ENCODE data around the gene CIB4.

CIB4 gene

GRCh38 chr2:26630235-26630634 lies 10.9 kb downstream of the CIB4 start:
- TF ChIP-seq, protein P1, sequence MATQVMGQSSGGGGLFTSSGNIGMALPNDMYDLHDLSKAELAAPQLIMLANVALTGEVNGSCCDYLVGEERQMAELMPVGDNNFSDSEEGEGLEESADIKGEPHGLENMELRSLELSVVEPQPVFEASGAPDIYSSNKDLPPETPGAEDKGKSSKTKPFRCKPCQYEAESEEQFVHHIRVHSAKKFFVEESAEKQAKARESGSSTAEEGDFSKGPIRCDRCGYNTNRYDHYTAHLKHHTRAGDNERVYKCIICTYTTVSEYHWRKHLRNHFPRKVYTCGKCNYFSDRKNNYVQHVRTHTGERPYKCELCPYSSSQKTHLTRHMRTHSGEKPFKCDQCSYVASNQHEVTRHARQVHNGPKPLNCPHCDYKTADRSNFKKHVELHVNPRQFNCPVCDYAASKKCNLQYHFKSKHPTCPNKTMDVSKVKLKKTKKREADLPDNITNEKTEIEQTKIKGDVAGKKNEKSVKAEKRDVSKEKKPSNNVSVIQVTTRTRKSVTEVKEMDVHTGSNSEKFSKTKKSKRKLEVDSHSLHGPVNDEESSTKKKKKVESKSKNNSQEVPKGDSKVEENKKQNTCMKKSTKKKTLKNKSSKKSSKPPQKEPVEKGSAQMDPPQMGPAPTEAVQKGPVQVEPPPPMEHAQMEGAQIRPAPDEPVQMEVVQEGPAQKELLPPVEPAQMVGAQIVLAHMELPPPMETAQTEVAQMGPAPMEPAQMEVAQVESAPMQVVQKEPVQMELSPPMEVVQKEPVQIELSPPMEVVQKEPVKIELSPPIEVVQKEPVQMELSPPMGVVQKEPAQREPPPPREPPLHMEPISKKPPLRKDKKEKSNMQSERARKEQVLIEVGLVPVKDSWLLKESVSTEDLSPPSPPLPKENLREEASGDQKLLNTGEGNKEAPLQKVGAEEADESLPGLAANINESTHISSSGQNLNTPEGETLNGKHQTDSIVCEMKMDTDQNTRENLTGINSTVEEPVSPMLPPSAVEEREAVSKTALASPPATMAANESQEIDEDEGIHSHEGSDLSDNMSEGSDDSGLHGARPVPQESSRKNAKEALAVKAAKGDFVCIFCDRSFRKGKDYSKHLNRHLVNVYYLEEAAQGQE (IDR thresholded peaks at IDR 0.05; ENCODE audit: insufficient read depth in 1 of 2, low read depth in 2 of 2, low read length in 2 of 2) = no peak
- TF ChIP-seq POLR2AphosphoS5 (IDR thresholded peaks at IDR 0.05; ENCODE audit: low read depth, low read length) = no peak
- TF ChIP-seq FOXP2 (optimal IDR thresholded peaks at IDR 0.05; ENCODE audit: borderline replicate concordance, extremely low read depth, extremely low read length, insufficient read depth) = no peak
- TF ChIP-seq SIN3A (IDR thresholded peaks at IDR 0.05; ENCODE audit: borderline replicate concordance, insufficient read depth, low read length) = no peak
- no peak for TF ChIP-seq TAF1 (IDR thresholded peaks at IDR 0.05; ENCODE audit: borderline replicate concordance, insufficient read depth, low read length)

GRCh38 chr2:26629751-26630150 lies 11.4 kb downstream of the CIB4 start:
- TF ChIP-seq POLR2AphosphoS5 (IDR thresholded peaks at IDR 0.05; ENCODE audit: low read depth, low read length) = no peak
- TF ChIP-seq SIN3A (IDR thresholded peaks at IDR 0.05; ENCODE audit: borderline replicate concordance, insufficient read depth, low read length) = no peak
- TF ChIP-seq TAF1 (IDR thresholded peaks at IDR 0.05; ENCODE audit: borderline replicate concordance, insufficient read depth, low read length) = no peak
- TF ChIP-seq FOXP2 (optimal IDR thresholded peaks at IDR 0.05; ENCODE audit: borderline replicate concordance, extremely low read depth, extremely low read length, insufficient read depth) = no peak
- TF ChIP-seq, protein P1 (IDR thresholded peaks at IDR 0.05; ENCODE audit: insufficient read depth in 1 of 2, low read depth in 2 of 2, low read length in 2 of 2) = no peak

DNA sequence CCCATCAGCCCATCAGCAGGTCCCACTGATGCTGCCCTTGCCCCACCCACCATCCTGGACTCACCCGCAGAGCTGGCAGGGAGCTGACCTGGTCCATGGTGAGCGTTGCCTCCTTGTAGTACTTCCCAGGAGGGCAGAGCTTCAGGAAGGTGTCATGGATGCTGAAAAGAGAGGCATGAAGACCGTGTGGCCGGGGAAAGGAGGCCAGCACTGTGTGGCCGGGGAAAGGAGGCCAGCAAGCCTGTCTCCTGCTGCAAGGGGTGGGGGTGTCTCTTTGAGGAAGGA lies 11.9 kb downstream of the CIB4 start:
- TF ChIP-seq TAF1 (IDR thresholded peaks at IDR 0.05; ENCODE audit: borderline replicate concordance, insufficient read depth, low read length) = no peak
- TF ChIP-seq FOXP2 (optimal IDR thresholded peaks at IDR 0.05; ENCODE audit: borderline replicate concordance, extremely low read depth, extremely low read length, insufficient read depth) = no peak
- TF ChIP-seq SIN3A (IDR thresholded peaks at IDR 0.05; ENCODE audit: borderline replicate concordance, insufficient read depth, low read length) = no peak
- TF ChIP-seq, protein P1 (IDR thresholded peaks at IDR 0.05; ENCODE audit: insufficient read depth in 1 of 2, low read depth in 2 of 2, low read length in 2 of 2) = no peak
- no peak for TF ChIP-seq POLR2AphosphoS5 (IDR thresholded peaks at IDR 0.05; ENCODE audit: low read depth, low read length)

DNA sequence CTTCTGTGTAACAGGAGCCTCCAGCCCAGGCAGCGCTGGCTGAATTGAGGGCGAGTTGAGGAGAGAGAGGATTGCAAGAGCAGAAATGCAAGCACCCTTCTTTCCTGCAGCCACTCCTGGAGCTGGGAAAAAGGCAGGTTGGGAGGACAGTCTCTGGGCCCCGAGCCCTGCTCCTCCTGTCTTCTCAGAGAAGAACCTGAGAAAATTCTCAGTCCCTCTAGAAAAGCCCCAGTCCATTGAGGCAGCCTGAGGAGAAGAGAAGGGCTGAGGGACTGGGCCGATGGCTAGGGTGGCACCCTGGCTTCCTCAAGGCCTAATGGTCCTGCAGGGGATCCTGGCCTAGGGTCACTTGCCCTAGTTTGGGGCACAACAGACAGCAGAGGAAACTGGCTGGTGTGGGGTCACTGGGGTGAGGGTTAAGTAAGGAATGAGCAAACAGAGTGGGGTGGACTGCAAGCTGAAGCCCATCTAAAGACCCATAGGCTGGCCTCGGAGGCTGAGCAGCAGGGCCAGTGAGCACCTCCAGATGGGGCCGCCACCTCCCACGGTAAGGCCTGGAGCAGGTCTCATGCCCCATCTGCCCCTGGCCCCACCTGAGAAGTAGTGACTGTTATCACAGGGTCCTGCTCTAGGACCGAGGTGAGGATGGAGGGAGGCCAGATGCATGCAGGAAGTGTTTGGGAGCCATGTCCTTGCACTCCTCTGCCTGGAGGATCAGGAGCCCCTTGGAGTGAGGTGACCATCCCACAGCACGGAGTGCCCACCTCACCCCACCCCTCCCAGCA lies 12.4 kb downstream of the CIB4 start:
- TF ChIP-seq, protein P1 (IDR thresholded peaks at IDR 0.05; ENCODE audit: insufficient read depth in 1 of 2, low read depth in 2 of 2, low read length in 2 of 2) = no peak
- no peak for TF ChIP-seq POLR2AphosphoS5 (IDR thresholded peaks at IDR 0.05; ENCODE audit: low read depth, low read length)
- no peak for TF ChIP-seq SIN3A (IDR thresholded peaks at IDR 0.05; ENCODE audit: borderline replicate concordance, insufficient read depth, low read length)
- no peak for TF ChIP-seq TAF1 (IDR thresholded peaks at IDR 0.05; ENCODE audit: borderline replicate concordance, insufficient read depth, low read length)
- no peak for TF ChIP-seq FOXP2 (optimal IDR thresholded peaks at IDR 0.05; ENCODE audit: borderline replicate concordance, extremely low read depth, extremely low read length, insufficient read depth)
